ENCODE results near the gene CCDC88B.
A peak's percentile ranks its signal among the peaks of the same experiment; 100 is the strongest.

Gene CCDC88B

GRCh38 chr11:64348383-64349024, 8.5 kb downstream of the CCDC88B start:
- DNase-seq = no peak

GRCh38 chr11:64349025-64349387, 9.0 kb downstream of the CCDC88B start:
- no peak for DNase-seq

- DNase-seq = no peak
Observed at GRCh38 chr11:64349404-64349803, 9.4 kb downstream of the CCDC88B start.

DNA sequence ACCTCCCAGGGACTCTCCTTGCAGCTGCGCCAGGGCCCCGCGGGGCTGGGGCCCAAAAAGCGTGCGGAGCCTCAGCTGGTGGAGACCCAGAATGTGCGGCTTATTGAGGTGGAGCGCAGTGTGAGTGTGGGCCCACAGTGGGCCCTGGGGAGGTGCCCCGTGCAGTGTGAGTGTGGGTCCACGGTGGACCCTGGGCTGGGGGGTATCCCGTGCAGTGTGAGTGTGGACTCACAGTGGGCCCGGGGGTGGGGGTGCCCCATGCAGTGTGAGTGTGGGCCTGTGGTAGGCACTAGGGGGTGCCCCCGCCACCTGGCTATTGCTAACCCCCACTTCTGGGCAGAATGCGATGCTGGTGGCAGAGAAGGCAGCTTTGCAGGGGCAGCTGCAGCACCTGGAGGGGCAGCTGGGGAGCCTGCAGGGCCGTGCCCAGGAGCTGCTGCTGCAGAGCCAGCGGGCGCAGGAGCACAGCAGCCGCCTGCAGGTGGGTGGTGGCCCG, 11.2 kb downstream of the CCDC88B start:
- no peak for DNase-seq

- DNase-seq = no peak
Observed at GRCh38 chr11:64352099-64352994, 12.3 kb downstream of the CCDC88B start.

DNA sequence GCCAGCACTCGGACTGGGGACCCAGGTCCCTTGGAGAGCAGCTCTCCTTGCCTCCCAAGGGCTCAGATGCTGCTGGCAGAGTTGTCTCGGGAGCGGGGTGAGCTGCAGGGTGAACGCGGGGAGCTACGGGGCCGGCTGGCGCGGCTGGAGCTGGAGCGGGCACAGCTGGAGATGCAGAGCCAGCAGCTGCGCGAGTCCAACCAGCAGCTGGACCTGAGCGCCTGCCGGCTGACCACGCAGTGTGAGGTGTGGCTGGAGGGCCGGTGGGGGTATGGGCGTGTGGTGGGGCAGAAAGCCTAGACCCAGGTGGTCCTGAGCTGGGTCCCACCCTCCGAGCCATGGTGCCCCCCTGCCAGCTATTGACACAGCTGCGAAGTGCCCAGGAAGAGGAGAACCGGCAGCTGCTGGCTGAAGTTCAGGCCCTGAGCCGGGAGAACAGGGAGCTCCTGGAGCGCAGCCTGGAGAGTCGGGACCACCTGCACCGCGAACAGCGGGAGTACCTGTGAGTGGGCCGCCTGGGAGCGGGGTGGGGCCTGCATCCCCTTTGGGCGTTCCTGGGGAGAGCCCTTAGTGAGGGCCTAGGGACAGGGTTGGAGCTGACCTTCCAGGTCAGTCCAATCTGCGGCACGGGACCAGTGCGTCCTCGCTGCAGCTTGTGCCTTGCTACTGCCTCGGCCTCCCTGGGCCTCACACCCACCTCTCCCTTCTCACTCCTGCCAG, 13.2 kb downstream of the CCDC88B start:
- no peak for DNase-seq

- no peak for DNase-seq
Observed at GRCh38 chr11:64353715-64354506, 13.9 kb downstream of the CCDC88B start.

DNA sequence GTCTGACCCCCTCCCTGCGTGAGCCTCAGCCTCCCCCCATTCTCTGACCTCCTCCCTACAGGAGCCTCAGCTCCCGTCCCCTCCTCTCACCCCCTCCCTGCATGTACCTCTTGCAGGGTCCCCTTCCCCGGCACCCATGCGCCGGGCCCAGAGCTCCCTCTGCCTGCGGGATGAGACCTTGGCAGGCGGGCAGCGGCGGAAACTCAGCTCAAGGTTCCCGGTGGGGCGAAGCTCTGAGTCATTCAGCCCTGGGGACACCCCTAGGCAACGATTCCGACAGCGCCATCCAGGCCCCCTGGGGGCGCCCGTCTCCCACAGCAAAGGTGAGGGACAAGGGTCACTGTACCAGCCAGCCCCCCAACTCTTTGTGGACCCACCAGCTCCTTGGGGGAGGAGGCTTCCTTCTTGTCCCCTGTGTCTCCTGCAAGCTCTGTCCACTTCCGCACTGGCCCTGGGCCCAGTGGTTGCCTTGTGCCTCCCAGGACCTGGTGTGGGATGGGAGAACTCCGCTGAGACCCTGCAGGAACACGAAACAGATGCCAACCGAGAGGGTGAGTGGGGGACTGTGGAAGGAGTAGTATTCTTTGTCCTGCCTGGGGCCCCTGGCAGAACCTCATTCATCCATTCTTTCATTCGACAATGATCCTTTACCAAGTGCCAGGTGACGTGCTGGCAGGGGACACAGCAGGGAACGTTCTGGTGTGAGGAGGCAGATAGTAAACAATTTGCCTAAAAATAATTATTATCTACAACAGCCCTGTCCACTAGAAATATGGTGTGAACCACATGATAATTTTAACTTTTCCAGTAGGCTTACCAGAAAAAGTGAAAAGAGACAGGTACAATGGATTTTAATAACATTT, 15.3 kb downstream of the CCDC88B start:
- peak; percentile 78 for DNase-seq

- DNase-seq = no peak
Observed at GRCh38 chr11:64356498-64357411, 16.8 kb downstream of the CCDC88B start.

DNA sequence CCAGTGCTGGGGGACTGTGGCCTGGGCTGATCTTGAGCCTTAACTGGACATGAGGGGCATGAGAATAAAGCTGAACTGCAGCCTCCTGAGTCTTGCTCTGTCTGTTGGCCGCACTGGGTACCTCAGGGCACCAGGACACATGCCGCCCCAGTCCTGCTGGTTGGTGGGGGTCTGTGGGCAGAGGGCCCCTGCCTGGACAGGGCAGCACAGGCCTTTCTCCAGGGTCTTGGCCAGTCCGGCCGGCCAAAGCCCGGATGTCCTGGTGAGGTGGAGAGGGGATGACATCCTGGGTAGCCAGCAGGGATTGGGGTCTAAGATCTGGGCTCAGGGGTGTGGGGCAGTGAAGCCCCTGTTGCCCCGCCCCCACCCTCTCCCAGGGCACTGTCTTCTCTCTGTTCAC, 17.4 kb downstream of the CCDC88B start:
- DNase-seq = no peak

DNA sequence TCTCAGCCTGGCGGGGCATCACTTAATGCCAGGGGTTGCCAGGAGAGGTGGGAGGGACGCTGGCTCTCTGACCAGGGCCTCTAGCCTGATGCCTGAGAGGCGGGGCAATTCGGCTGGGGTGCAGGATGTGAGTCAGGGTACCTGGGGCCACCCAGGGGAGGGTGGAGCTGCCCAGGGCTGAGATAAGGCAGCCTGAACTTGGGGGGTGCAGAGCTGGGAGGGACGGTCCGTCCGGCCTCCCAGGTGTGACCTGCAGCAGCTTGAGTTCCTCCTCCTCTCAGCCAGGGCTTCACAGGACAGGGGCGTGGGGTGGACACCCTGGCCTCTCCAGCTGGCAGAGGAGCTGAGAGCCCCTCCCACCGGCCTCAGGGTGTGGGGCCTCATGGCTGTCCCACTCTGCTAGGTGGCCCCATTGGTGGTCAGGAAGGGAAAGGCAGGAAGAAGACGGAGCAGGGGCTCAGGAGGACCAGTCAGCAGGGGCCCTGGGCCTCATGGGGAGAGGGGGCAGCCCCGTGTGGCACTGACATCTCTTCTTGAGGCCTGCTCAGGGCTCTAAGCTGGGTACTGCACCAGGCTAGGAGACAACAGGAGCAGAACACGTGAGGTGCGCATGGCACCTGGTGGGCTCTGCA, 18.0 kb downstream of the CCDC88B start:
- DNase-seq = no peak

- no peak for DNase-seq
Observed at GRCh38 chr11:64358536-64358906, 18.5 kb downstream of the CCDC88B start.

DNA sequence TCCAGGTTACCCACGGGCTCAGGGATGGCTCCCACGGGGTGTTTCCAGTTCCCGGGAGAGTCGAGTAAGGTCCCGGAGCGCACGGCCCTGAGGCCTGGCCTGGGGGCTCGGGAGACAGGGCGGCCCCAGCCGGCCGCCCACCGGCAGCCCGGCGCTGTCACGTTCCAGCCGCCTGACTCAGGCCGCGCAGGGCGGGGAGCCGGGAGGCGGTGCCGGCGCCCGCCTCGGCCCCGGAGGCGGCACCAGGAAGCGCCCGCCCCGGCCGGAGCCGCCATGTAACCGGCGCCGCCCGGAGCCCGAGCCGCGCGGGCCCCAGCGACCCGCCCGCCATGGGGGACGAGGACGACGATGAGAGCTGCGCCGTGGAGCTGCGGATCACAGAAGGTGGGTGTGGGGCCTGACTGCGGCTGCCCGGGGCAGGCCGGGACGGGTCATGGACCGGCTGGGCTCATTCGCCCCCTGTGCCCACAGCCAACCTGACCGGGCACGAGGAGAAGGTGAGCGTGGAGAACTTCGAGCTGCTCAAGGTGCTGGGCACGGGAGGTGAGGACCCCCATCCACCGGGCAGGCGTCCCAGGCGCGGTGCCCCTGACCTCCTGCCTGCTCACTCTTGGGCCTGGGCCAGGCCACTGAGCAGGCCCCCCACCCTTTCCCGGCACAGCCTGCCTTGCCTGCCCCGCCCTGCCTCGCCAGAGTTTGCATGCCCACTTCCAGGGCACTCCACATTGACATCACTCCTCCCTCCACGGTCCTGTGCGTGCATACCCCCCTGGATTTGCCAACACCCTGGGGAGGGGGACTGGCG, 19.1 kb downstream of the CCDC88B start, which contains the start of gene RPS6KA4:
Gene RPS6KA4 (plus strand): TSS at position 256 of the 805 bp plus-strand sequence. CDS start 74 bp downstream, at position 330.
- DNase-seq = peak; percentile 70

- no peak for DNase-seq
Observed at GRCh38 chr11:64359712-64360445, 19.9 kb downstream of the CCDC88B start.

- no peak for DNase-seq
Observed at GRCh38 chr11:64360448-64360921, 20.5 kb downstream of the CCDC88B start.

- DNase-seq = no peak
Observed at GRCh38 chr11:64361659-64362058, 21.7 kb downstream of the CCDC88B start.

DNA sequence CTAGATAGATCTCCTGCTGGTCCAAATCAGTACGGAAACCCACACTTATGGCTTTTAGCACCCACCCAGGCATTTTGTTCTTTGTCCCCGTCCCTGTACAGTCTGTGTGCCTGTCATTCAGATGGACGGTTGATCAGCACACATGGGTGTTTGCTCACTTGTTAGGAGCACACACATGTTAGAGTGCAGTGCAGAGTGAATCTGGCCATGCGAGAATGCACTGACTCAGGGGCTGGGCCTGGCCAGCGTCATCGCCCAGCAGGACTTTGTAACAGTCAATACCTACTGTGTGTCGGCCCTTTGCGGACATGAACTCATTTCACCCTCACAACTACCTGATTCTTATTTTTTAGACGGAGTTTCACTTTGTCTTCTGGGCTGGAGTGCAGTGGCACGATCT, 22.3 kb downstream of the CCDC88B start:
- no peak for DNase-seq

GRCh38 chr11:64364435-64364834, 24.4 kb downstream of the CCDC88B start:
- DNase-seq = no peak
